Neural cell (in vitro differentiated cells): ENCODE data around the gene GMDS. TPM values are rescaled to one million over a fixed set of nuclear protein-coding genes. Genes with fewer than 3 reads are reported as not detected.

Experiments
- H2AFZ ChIP-seq: fragments of 200-600, 300-800 bp; sonication (generic), shearing (Covaris generic); 2 replicates; pipeline ENCODE4 v1.6.0; 2014; ENCODE audit warnings: low read depth, mild to moderate bottlenecking, antibody characterized with exemption, low read length, moderate library complexity
- H3F3A ChIP-seq: fragments of 200-600 bp; shearing (Covaris generic); 2 replicates; pipeline ENCODE4 v1.6.1; 2016; ENCODE audit warnings: mild to moderate bottlenecking, moderate library complexity, mixed read lengths, antibody characterized with exemption, low read length; ENCODE audit not compliant: insufficient read depth, poor library complexity, severe bottlenecking
- H3K27ac ChIP-seq: fragments of 200-600, 300-800 bp; sonication (generic), shearing (Covaris generic); 2 replicates; pipeline ENCODE4 v1.5.1; 2014; ENCODE audit warnings: mild to moderate bottlenecking, low read length, moderate library complexity
- H3K27me3 ChIP-seq: fragments of 300-800, 200-600 bp; sonication (generic), shearing (Covaris generic); 2 replicates; pipeline ENCODE4 v1.6.0; 2014; ENCODE audit warnings: mild to moderate bottlenecking, low read depth, low read length, moderate library complexity; ENCODE audit not compliant: insufficient read depth
- H3K36me3 ChIP-seq: fragments of 300-800, 200-600 bp; sonication (generic), shearing (Covaris generic); 2 replicates; pipeline ENCODE4 v1.5.1; 2014; ENCODE audit warnings: mild to moderate bottlenecking, antibody characterized with exemption, low read length, moderate library complexity; ENCODE audit not compliant: insufficient read depth
- H3K4me2 ChIP-seq: fragments of 300-800, 200-600 bp; sonication (generic), shearing (Covaris generic); 2 replicates; pipeline ENCODE4 v1.6.0; 2014; ENCODE audit warnings: mild to moderate bottlenecking, low read length
- H3K4me3 ChIP-seq: fragments of 300-800, 200-600 bp; sonication (generic), shearing (Covaris generic); 2 replicates; pipeline ENCODE4 v1.5.1; 2014; ENCODE audit warnings: mild to moderate bottlenecking, low read length, moderate library complexity
- H3K79me2 ChIP-seq: fragments of 200-600 bp; shearing (Covaris generic); replicated peaks from 2 replicates; pipeline ENCODE4 v1.6.0; 2014; ENCODE audit warnings: mild to moderate bottlenecking, low read length, moderate library complexity; ENCODE audit not compliant: insufficient read depth
- H3K9ac ChIP-seq: fragments of 300-800, 200-600 bp; sonication (generic), shearing (Covaris generic); 2 replicates; pipeline ENCODE4 v1.6.1; 2016; ENCODE audit warnings: mild to moderate bottlenecking, low read length, mixed read lengths
- H3K9me2 ChIP-seq: fragments of 200-600 bp; shearing (Covaris generic); 2 replicates; pipeline ENCODE4 v1.6.1; 2016; ENCODE audit warnings: mild to moderate bottlenecking, low read length, mixed read lengths; ENCODE audit not compliant: insufficient read depth
- H3K9me3 ChIP-seq: fragments of 200-600, 300-800 bp; sonication (generic), shearing (Covaris generic); 2 replicates; pipeline ENCODE4 v1.6.1; 2016; ENCODE audit warnings: mild to moderate bottlenecking, mixed run types, low read length, moderate library complexity, mixed read lengths
- H4K20me1 ChIP-seq: fragments of 200-600 bp; shearing (Covaris generic); 2 replicates; pipeline ENCODE4 v1.6.1; 2016; ENCODE audit warnings: mild to moderate bottlenecking, mixed run types; ENCODE audit not compliant: insufficient read depth
- EP300 ChIP-seq: fragments of 450-650 bp; conservative IDR thresholded peaks from 2 replicates; pipeline ENCODE4 v1.6.1; 2014; ENCODE audit warnings: antibody characterized with exemption, mild to moderate bottlenecking, moderate library complexity; ENCODE audit not compliant: poor library complexity, severe bottlenecking
- EZH2 ChIP-seq: fragments of 200-600, 300-800 bp; shearing (Covaris generic), sonication (generic); IDR thresholded peaks from 2 replicates; pipeline ENCODE4 v1.6.1; 2014; ENCODE audit warnings: antibody characterized with exemption, low read length, borderline replicate concordance, mild to moderate bottlenecking; ENCODE audit not compliant: insufficient read depth, poor library complexity, severe bottlenecking
- MXI1 ChIP-seq: fragments of 450-650 bp; conservative IDR thresholded peaks from 2 replicates; pipeline ENCODE4 v1.6.1; 2014; ENCODE audit warnings: antibody characterized with exemption, mild to moderate bottlenecking; ENCODE audit not compliant: poor library complexity, severe bottlenecking
- POLR2AphosphoS5 ChIP-seq: IDR thresholded peaks from 2 replicates; pipeline ENCODE4 v1.6.1; 2012
- RAD21 ChIP-seq: fragments of 450-650 bp; conservative IDR thresholded peaks from 2 replicates; pipeline ENCODE4 v1.6.1; 2014; ENCODE audit warnings: antibody characterized with exemption, mild to moderate bottlenecking, moderate library complexity
- SMC3 ChIP-seq: fragments of 450-650 bp; conservative IDR thresholded peaks from 2 replicates; pipeline ENCODE4 v1.6.1; 2014; ENCODE audit warnings: antibody characterized with exemption, mild to moderate bottlenecking, moderate library complexity; ENCODE audit not compliant: poor library complexity
- TAF1 ChIP-seq: IDR thresholded peaks from 2 replicates; pipeline ENCODE4 v1.6.1; 2012; ENCODE audit warnings: low read depth
- polyA plus RNA-seq: library from polyadenylated mRNA; depleted of rRNA; stranded (reverse); fragments of >200 nt; gene quantifications from 2 replicates; pipeline ENCODE4 v1.2.3, GENCODE V29; 2014
- TF ChIP-seq, protein P1 (sequence below): IDR thresholded peaks from 2 replicates; pipeline ENCODE4 v1.6.1; 2012; ENCODE audit warnings: borderline replicate concordance
- TF ChIP-seq, protein P2 (sequence below): fragments of 450-650 bp; IDR thresholded peaks from 2 replicates; pipeline ENCODE4 v1.5.1; 2014; ENCODE audit warnings: antibody characterized with exemption, mild to moderate bottlenecking, moderate library complexity; ENCODE audit not compliant: poor library complexity, severe bottlenecking

The GMDS gene
- polyA plus RNA-seq, 1 donor from 2014 or later = 11.4 TPM

DNA sequence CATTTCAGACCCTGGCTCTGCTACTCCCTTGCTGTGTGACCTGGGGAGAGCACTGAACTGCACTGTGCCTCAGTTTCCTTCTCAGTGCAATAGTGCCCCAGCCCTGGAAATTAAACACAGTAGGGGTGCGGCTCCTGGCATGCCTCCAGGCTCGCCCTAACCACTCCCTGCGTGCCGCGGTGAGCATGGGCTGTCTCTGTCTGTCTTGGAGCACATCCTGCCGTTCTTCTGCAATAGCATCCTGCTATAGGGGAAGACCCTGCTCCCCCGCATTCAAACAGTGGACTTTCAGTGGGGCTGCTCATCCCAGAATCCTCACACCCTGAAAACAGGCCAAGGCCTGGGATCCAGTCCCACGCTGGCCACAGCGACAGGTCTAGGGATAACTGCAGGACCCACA is 506.2 kb downstream of the GMDS start:
- Histone ChIP-seq H2AFZ (no peak overlapping the region), H3K9me2 (no peaks in the 10 kb centered on the region), H3K4me3 (no peak overlapping the region), H3K79me2 (no peaks in the 10 kb centered on the region), H4K20me1 (no peaks in the 10 kb centered on the region), H3F3A (no peaks in the 10 kb centered on the region), H3K27me3 (no peaks in the 10 kb centered on the region), H3K36me3 (no peaks in the 10 kb centered on the region), H3K9me3 (no peaks in the 10 kb centered on the region), H3K4me2 (no peak overlapping the region), H3K9ac (no peak overlapping the region), H3K27ac (no peak overlapping the region)
- TF ChIP-seq SMC3 (no peak), RAD21 (no peak)

DNA sequence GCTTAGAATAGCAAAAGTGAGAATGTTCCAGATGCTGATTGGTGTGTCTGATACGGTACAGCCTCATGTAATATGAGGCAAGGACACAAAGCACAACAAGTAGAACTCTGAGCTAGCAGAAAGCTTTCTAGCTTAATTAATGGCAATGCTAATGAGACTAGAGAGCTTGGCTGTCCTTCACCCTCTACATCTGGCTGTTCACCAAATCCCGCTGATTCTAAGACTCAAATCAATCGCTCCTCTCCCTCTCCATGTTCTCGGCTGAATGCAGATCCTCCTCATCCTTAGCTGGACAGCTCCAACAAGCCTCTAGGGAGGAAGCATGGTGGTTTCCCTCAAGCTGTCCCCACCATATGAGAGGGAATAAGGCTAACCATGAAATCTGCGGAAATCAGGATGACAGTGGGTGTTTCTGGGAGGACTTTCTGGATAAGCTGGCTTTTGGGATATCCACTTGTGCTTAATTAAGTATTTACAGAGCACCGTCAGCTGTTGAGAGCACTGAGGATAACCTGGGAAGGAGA is 506.8 kb downstream of the GMDS start:
- Histone ChIP-seq H3K9me3 (no peaks in the 10 kb centered on the region), H3F3A (no peaks in the 10 kb centered on the region), H3K27ac (no peak overlapping the region), H3K4me3 (no peak overlapping the region), H3K9ac (no peak overlapping the region), H2AFZ (no peak overlapping the region), H3K27me3 (no peaks in the 10 kb centered on the region), H4K20me1 (no peaks in the 10 kb centered on the region), H3K36me3 (no peaks in the 10 kb centered on the region), H3K79me2 (no peaks in the 10 kb centered on the region), H3K4me2 (no peak overlapping the region), H3K9me2 (no peaks in the 10 kb centered on the region)
- TF ChIP-seq POLR2AphosphoS5 (no peak), RAD21 (no peak), SMC3 (no peak)
- TF ChIP-seq, protein P1, sequence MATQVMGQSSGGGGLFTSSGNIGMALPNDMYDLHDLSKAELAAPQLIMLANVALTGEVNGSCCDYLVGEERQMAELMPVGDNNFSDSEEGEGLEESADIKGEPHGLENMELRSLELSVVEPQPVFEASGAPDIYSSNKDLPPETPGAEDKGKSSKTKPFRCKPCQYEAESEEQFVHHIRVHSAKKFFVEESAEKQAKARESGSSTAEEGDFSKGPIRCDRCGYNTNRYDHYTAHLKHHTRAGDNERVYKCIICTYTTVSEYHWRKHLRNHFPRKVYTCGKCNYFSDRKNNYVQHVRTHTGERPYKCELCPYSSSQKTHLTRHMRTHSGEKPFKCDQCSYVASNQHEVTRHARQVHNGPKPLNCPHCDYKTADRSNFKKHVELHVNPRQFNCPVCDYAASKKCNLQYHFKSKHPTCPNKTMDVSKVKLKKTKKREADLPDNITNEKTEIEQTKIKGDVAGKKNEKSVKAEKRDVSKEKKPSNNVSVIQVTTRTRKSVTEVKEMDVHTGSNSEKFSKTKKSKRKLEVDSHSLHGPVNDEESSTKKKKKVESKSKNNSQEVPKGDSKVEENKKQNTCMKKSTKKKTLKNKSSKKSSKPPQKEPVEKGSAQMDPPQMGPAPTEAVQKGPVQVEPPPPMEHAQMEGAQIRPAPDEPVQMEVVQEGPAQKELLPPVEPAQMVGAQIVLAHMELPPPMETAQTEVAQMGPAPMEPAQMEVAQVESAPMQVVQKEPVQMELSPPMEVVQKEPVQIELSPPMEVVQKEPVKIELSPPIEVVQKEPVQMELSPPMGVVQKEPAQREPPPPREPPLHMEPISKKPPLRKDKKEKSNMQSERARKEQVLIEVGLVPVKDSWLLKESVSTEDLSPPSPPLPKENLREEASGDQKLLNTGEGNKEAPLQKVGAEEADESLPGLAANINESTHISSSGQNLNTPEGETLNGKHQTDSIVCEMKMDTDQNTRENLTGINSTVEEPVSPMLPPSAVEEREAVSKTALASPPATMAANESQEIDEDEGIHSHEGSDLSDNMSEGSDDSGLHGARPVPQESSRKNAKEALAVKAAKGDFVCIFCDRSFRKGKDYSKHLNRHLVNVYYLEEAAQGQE = no peak

DNA sequence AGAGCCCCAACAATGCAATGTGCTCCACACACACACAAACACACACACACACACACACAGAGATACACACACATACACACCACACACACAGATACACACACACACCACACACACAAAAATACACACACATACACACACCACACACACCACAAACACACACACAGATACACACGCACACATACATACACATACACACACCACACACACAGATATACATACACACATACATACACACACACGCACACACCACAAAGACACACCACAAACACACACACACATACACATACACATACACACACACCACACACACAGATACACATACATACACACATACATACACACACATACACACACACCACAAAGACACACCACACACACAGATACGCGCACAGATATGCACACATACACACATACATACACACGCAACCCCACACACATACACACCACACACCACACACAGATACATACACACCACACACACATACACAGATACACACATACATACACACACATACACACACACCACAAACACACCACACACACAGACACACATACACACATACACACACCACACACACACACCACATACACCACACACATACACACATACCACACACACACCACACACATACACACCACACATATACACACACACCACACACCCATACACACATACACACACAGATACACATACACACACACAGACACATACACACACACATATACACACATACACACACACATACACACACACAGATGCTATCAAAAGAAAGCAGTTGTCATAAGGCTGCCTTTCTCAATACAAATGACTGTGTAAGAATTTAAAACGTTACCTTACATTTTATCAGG is 507.7 kb downstream of the GMDS start:
- no peak for TF ChIP-seq TAF1
- no peak for TF ChIP-seq SMC3
- TF ChIP-seq POLR2AphosphoS5 = no peak
- TF ChIP-seq MXI1 = no peak
- TF ChIP-seq EZH2 = no peak
- TF ChIP-seq, protein P1 = no peak
- no peak for TF ChIP-seq RAD21
- no peak for TF ChIP-seq EP300
- TF ChIP-seq, protein P2, sequence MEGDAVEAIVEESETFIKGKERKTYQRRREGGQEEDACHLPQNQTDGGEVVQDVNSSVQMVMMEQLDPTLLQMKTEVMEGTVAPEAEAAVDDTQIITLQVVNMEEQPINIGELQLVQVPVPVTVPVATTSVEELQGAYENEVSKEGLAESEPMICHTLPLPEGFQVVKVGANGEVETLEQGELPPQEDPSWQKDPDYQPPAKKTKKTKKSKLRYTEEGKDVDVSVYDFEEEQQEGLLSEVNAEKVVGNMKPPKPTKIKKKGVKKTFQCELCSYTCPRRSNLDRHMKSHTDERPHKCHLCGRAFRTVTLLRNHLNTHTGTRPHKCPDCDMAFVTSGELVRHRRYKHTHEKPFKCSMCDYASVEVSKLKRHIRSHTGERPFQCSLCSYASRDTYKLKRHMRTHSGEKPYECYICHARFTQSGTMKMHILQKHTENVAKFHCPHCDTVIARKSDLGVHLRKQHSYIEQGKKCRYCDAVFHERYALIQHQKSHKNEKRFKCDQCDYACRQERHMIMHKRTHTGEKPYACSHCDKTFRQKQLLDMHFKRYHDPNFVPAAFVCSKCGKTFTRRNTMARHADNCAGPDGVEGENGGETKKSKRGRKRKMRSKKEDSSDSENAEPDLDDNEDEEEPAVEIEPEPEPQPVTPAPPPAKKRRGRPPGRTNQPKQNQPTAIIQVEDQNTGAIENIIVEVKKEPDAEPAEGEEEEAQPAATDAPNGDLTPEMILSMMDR = no peak
- Histone ChIP-seq H4K20me1 (no peaks in the 10 kb centered on the region), H3K36me3 (no peaks in the 10 kb centered on the region), H3K9me2 (no peaks in the 10 kb centered on the region), H3K9ac (no peak overlapping the region), H3K4me3 (no peak overlapping the region), H3K27ac (no peak overlapping the region), H2AFZ (no peak overlapping the region), H3K27me3 (no peaks in the 10 kb centered on the region), H3F3A (no peaks in the 10 kb centered on the region), H3K9me3 (no peaks in the 10 kb centered on the region), H3K4me2 (no peak overlapping the region), H3K79me2 (no peaks in the 10 kb centered on the region)
